Vagina (tissue), 2 donors: ENCODE data around the gene CALHM6. TPM values are rescaled to one million over a fixed set of nuclear protein-coding genes. Genes with fewer than 3 reads are reported as not detected.
"Not testable (repeated sequence)": the region's sequence is repeated elsewhere in the genome, so short reads cannot be mapped to it uniquely, and the experiment has no call there.

Experiments
- DNase-seq, 2 donors: peaks; one replicate each; pipeline ENCODE4 v3.0.0-alpha.2; 2017; ENCODE audit errors: extremely low spot score in 2 of 2
- H3K27ac ChIP-seq: fragments of 200-600 bp; sonication (generic); one replicate; pipeline ENCODE4 v1.5.1; 2019
- H3K27me3 ChIP-seq: fragments of 200-600 bp; sonication (generic); one replicate; pipeline ENCODE4 v1.5.1; 2019
- H3K36me3 ChIP-seq, 2 donors: fragments of 200-600 bp; sonication (generic); one replicate each; pipeline ENCODE4 v1.5.1; 2017 to 2019
- H3K4me1 ChIP-seq: fragments of 200-600 bp; sonication (generic); one replicate; pipeline ENCODE4 v1.5.1; 2019
- H3K4me3 ChIP-seq, 2 donors: fragments of 200-600 bp; sonication (generic); 1 replicate in 1 of 2; 2 replicates in 1 of 2; pipeline ENCODE4 v1.5.1; 2016 to 2019
- H3K9me3 ChIP-seq: fragments of 200-600 bp; sonication (generic); one replicate; pipeline ENCODE4 v1.5.1; 2019
- POLR2A ChIP-seq, 2 donors: fragments of 450-650 bp; IDR thresholded peaks; one replicate each; pipeline ENCODE4 v1.6.1; 2017; ENCODE audit warnings: antibody characterized with exemption in 2 of 2, mild to moderate bottlenecking in 2 of 2, moderate library complexity in 2 of 2
- POLR2AphosphoS5 ChIP-seq, 2 donors: sonication (generic); formaldehyde crosslinking; IDR thresholded peaks; one replicate each; pipeline ENCODE4 v1.9.0; 2017; ENCODE audit warnings: antibody characterized with exemption in 2 of 2, mild to moderate bottlenecking in 2 of 2, low read depth in 1 of 2; ENCODE audit not compliant: insufficient read depth in 1 of 2
- intact Hi-C: fragments of 100-400 bp; cut with DNase I; formaldehyde crosslinking; loops from one replicate; pipeline ENCODE4 v1.15.1; 2023
- total RNA-seq: library from RNA; depleted of rRNA; stranded (reverse); fragments of >200 nt; gene quantifications from one replicate; pipeline ENCODE4 v1.2.3, GENCODE V29; 2016
- TF ChIP-seq, protein P1 (sequence below), 3 experiments: fragments of 450-650 bp in 2 of 3; fragments of 200-600 bp in 1 of 3; sonication (generic) in 1 of 3; IDR thresholded peaks; one replicate each; pipeline ENCODE4 v1.5.1; 2017 to 2019; ENCODE audit warnings: antibody characterized with exemption in 3 of 3, mild to moderate bottlenecking in 2 of 3, moderate library complexity in 2 of 3

The CALHM6 gene
- total RNA-seq, 1 donor from 2014 or later, result not detected

DNA sequence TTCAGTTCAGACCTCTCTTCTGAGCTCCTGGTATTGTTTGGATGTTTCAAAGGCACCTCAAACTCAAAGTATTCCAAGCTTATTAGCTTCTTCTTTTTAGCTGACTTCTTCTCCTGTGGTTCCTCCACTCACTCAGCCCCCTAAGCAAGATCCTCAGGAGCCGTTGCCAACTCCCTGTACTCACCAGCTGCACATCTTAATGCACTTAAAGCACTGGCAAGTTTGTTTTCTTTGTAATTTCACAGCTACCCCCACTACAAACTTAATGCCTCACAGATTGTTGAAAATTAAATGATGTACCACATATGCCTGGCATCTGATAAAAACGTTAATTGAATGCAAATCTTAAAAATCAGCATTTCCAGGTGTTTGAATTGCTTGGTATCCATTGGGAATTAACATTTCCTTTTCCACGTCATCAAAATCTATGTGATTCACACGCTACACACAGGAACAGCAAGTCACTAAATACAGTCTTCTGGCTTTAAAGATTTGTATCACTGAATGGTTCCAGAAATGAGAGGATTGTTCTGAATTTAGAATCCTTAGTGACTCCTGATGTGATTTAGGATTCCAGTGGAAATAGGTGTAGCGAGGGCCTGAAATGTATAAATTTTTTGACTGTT, 24.5 kb downstream of the CALHM6 start:
- intact Hi-C loops, result no loop called here

GRCh38 chr6:116491610-116492330, 30.6 kb downstream of the CALHM6 start:
- no peak for DNase-seq
- Histone ChIP-seq H3K36me3 (no peaks in the 10 kb centered on the region), H3K4me3 (no peak overlapping the region), H3K27me3 (no peaks in the 10 kb centered on the region), H3K4me1 (no peaks in the 10 kb centered on the region), H3K9me3 (no peaks in the 10 kb centered on the region), H3K27ac (no peak overlapping the region)
- no peak for TF ChIP-seq POLR2AphosphoS5 (IDR thresholded peaks at IDR 0.05; ENCODE audit: insufficient read depth in 1 of 2, low read depth in 1 of 2)
- TF ChIP-seq, protein P1, sequence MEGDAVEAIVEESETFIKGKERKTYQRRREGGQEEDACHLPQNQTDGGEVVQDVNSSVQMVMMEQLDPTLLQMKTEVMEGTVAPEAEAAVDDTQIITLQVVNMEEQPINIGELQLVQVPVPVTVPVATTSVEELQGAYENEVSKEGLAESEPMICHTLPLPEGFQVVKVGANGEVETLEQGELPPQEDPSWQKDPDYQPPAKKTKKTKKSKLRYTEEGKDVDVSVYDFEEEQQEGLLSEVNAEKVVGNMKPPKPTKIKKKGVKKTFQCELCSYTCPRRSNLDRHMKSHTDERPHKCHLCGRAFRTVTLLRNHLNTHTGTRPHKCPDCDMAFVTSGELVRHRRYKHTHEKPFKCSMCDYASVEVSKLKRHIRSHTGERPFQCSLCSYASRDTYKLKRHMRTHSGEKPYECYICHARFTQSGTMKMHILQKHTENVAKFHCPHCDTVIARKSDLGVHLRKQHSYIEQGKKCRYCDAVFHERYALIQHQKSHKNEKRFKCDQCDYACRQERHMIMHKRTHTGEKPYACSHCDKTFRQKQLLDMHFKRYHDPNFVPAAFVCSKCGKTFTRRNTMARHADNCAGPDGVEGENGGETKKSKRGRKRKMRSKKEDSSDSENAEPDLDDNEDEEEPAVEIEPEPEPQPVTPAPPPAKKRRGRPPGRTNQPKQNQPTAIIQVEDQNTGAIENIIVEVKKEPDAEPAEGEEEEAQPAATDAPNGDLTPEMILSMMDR (IDR thresholded peaks at IDR 0.05), result no peak
- TF ChIP-seq POLR2A (IDR thresholded peaks at IDR 0.05), result no peak
- intact Hi-C loops, result no loop called here

More for the DNA sequence above, 24.5 kb downstream of the CALHM6 start:
- Histone ChIP-seq H3K36me3 (no peaks in the 10 kb centered on the region), H3K4me3 (no peak overlapping the region), H3K4me1 (no peaks in the 10 kb centered on the region), H3K27ac (no peak overlapping the region), H3K27me3 (no peaks in the 10 kb centered on the region), H3K9me3 (no peaks in the 10 kb centered on the region)
- TF ChIP-seq POLR2A (IDR thresholded peaks at IDR 0.05) (no peak), POLR2AphosphoS5 (IDR thresholded peaks at IDR 0.05; ENCODE audit: insufficient read depth in 1 of 2, low read depth in 1 of 2) (no peak)
- TF ChIP-seq, protein P1 (IDR thresholded peaks at IDR 0.05), result no peak
- no peak for DNase-seq

- Histone ChIP-seq H3K36me3 (no peaks in the 10 kb centered on the region), H3K27me3 (no peaks in the 10 kb centered on the region), H3K4me3 (no peak overlapping the region), H3K9me3 (no peaks in the 10 kb centered on the region), H3K4me1 (no peaks in the 10 kb centered on the region), H3K27ac (no peak overlapping the region)
- no peak for DNase-seq
- TF ChIP-seq POLR2A (IDR thresholded peaks at IDR 0.05) (no peak), POLR2AphosphoS5 (IDR thresholded peaks at IDR 0.05; ENCODE audit: insufficient read depth in 1 of 2, low read depth in 1 of 2) (no peak)
- TF ChIP-seq, protein P1 (IDR thresholded peaks at IDR 0.05), result no peak
- intact Hi-C loops, result no loop called here
Measured at GRCh38 chr6:116492331-116493067, 31.3 kb downstream of the CALHM6 start.

GRCh38 chr6:116495161-116495560, 34.0 kb downstream of the CALHM6 start:
- DNase-seq, H3K36me3 ChIP-seq, H3K4me3 ChIP-seq, H3K27ac ChIP-seq, intact Hi-C loops, H3K4me1 ChIP-seq, H3K9me3 ChIP-seq, H3K27me3 ChIP-seq: not testable (repeated sequence)

DNA sequence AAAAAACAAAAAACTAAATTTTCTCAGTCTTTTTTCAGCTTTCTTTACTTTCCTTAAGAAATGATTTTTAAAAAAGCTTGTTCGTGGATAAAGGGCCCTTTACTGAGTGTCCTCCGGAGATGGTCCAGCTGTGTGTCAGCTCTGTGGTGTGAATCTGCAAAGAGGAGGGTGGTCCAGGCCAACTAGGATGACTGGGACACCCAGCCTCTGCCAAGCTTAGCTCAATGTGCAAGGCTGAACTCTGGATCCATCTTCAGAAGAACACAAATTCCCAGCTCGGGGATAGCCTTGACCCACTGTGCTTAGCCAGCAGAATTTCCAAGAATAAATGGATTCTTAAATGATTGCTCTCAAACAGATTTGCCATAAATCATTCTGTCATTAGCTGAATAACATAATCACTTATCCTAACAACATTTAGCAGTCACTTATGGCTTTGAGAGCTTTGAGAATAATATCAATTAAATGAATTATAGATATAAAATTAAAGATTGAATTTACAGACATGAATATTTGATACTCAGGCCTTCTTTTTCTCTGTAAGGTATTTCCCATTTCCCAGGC, 36.0 kb downstream of the CALHM6 start:
- DNase-seq, result no peak
- Histone ChIP-seq H3K9me3 (no peaks in the 10 kb centered on the region), H3K27me3 (no peaks in the 10 kb centered on the region), H3K27ac (no peak overlapping the region), H3K4me3 (no peak overlapping the region), H3K36me3 (no peaks in the 10 kb centered on the region), H3K4me1 (no peaks in the 10 kb centered on the region)
- intact Hi-C loops, result no loop called here
- TF ChIP-seq POLR2AphosphoS5 (IDR thresholded peaks at IDR 0.05; ENCODE audit: insufficient read depth in 1 of 2, low read depth in 1 of 2), result no peak
- TF ChIP-seq POLR2A (IDR thresholded peaks at IDR 0.05), result no peak
- TF ChIP-seq, protein P1 (IDR thresholded peaks at IDR 0.05), result no peak
